ENCODE results near the gene GDPD5.

The GDPD5 gene

GRCh38 chr11:75445315-75445953 is 80.3 kb downstream of the GDPD5 start:
- DNase-seq (ENCODE audit: low read depth): peak; percentile 64

- no peak for DNase-seq (ENCODE audit: low read depth)
Observed at GRCh38 chr11:75443043-75443442, 82.7 kb downstream of the GDPD5 start.

- no peak for DNase-seq (ENCODE audit: low read depth)
Observed at GRCh38 chr11:75442161-75442885, 83.4 kb downstream of the GDPD5 start.

GRCh38 chr11:75441804-75442132 is 84.0 kb downstream of the GDPD5 start:
- no peak for DNase-seq (ENCODE audit: low read depth)

- no peak for DNase-seq (ENCODE audit: low read depth)
Observed at GRCh38 chr11:75440960-75441803, 84.6 kb downstream of the GDPD5 start.

- no peak for DNase-seq (ENCODE audit: low read depth)
Observed at GRCh38 chr11:75439495-75440120, 86.1 kb downstream of the GDPD5 start.

- no peak for DNase-seq (ENCODE audit: low read depth)
Observed at GRCh38 chr11:75439026-75439425, 86.7 kb downstream of the GDPD5 start.

GRCh38 chr11:75437966-75438659 is 87.6 kb downstream of the GDPD5 start:
- DNase-seq (ENCODE audit: low read depth): no peak

GRCh38 chr11:75436806-75437205 is 88.9 kb downstream of the GDPD5 start:
- DNase-seq (ENCODE audit: low read depth): no peak

GRCh38 chr11:75435571-75435925 is 90.2 kb downstream of the GDPD5 start:
- no peak for DNase-seq (ENCODE audit: low read depth)

- DNase-seq (ENCODE audit: low read depth): no peak
Observed at GRCh38 chr11:75434886-75435570, 90.7 kb downstream of the GDPD5 start.

- DNase-seq (ENCODE audit: low read depth): no peak
Observed at GRCh38 chr11:75434051-75434450, 91.7 kb downstream of the GDPD5 start.

- no peak for DNase-seq (ENCODE audit: low read depth)
Observed at GRCh38 chr11:75433443-75433842, 92.3 kb downstream of the GDPD5 start.

GRCh38 chr11:75432911-75433321 is 92.8 kb downstream of the GDPD5 start, which contains the start of gene KLHL35:
TSS of gene KLHL35 (minus strand) at chr11:75433203. CDS start at chr11:75430629, 2,574 bp downstream.
- no peak for DNase-seq (ENCODE audit: low read depth)

- no peak for DNase-seq (ENCODE audit: low read depth)
Observed at GRCh38 chr11:75431533-75432525, 93.9 kb downstream of the GDPD5 start.

- no peak for DNase-seq (ENCODE audit: low read depth)
Observed at GRCh38 chr11:75430714-75431532, 94.8 kb downstream of the GDPD5 start.

- DNase-seq (ENCODE audit: low read depth): peak; percentile 66
Observed at GRCh38 chr11:75429902-75430713, 95.6 kb downstream of the GDPD5 start.

GRCh38 chr11:75429641-75429901 is 96.2 kb downstream of the GDPD5 start:
- no peak for DNase-seq (ENCODE audit: low read depth)
